Motor neuron (in vitro differentiated cells): ENCODE measurements around the gene NEURL1. TPM values are rescaled to one million over a fixed set of nuclear protein-coding genes. Genes with fewer than 3 reads are reported as not detected.

Experiments
- ATAC-seq, 8 experiments: fragments of 200-7000 bp; cut with Tn5 transposase; replicated peaks in 6 of 8; 2 replicates each; pipeline ENCODE4 v1.8.0; 2021; ENCODE audit warnings: mild to moderate bottlenecking in 8 of 8, moderate library complexity in 8 of 8
- H3K27ac ChIP-seq, 2 donors: fragments of 250-450 bp; sonication (Bioruptor Pico); 2 replicates each; pipeline ENCODE4 v1.9.0; 2021; ENCODE audit warnings: antibody characterized with exemption in 2 of 2, mild to moderate bottlenecking in 2 of 2, moderate library complexity in 1 of 2
- H3K4me1 ChIP-seq, 2 donors: fragments of 250-450 bp; sonication (Bioruptor Pico); replicated peaks in 1 of 2; 2 replicates each; pipeline ENCODE4 v1.6.1; 2021; ENCODE audit warnings: antibody characterized with exemption in 2 of 2, mild to moderate bottlenecking in 2 of 2, moderate library complexity in 1 of 2
- H3K4me3 ChIP-seq, 5 donors: fragments of 250-450 bp; sonication (Bioruptor Pico); 2 replicates each; pipeline ENCODE4 v1.9.0; 2021; ENCODE audit warnings: antibody characterized with exemption in 5 of 5, mild to moderate bottlenecking in 5 of 5, moderate library complexity in 4 of 5
- WGBS, 10 experiments: fragments of 450-650 bp; shearing (Covaris generic); methylation state at CpG; one replicate each; pipeline ENCODE4 v1.0.0; 2022; 5-methylcytosine and 5-hydroxymethylcytosine counted together
- in situ Hi-C, 9 experiments: fragments of 400-800 bp; cut with MboI; loops; one replicate each; pipeline ENCODE4 v1.15.0; 2021; ENCODE audit warnings: low sequenced_read_pairs in 9 of 9, low pct_unique_long_range_greater_than_20kb in 2 of 9; ENCODE audit not compliant: unreplicated experiment in 9 of 9
- total RNA-seq, 8 experiments: library from RNA; unstranded; fragments of 300-600 nt; gene quantifications; 2 replicates each; pipeline versions ENCODE4 v1.2.3 to v1.2.4, GENCODE V29; 2022

Gene NEURL1
- total RNA-seq, 8 experiments from 2014 or later = 1.6 to 11.7 (median 6.0) TPM

DNA sequence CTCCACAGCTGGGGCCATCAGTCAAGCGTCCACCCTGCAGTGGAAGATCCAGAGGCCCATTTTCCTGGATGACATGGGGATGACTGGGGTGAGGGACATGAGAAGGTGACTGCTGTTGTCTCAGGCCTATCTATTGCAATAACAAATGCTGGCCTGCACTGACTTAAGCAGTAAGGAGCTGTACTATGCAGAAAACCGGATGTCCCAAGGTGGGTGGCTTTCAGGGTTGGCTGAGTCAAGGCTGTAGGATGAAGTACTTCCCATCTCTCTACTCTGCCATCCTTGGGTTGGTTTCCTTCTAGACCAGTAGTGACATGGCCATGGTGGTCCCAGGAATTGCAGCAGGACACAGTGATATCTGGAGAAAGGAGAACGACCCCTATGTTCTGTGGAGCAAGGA lies 48.1 kb downstream of the NEURL1 start:
- H3K4me3 ChIP-seq = no peak overlapping the region
- 80 to 100% (median 93%) methylated on average over 1 to 2 of the region's 3 CpGs; no CpG with 5 or more reads in 4 of the 10 experiments for WGBS, 10 experiments
- in situ Hi-C loops = no loop called here
- no peak overlapping the region for H3K27ac ChIP-seq
- H3K4me1 ChIP-seq = peaks cover 5 to 12% of the 10 kb centered on the region in 2 donors
- no peak for ATAC-seq

DNA sequence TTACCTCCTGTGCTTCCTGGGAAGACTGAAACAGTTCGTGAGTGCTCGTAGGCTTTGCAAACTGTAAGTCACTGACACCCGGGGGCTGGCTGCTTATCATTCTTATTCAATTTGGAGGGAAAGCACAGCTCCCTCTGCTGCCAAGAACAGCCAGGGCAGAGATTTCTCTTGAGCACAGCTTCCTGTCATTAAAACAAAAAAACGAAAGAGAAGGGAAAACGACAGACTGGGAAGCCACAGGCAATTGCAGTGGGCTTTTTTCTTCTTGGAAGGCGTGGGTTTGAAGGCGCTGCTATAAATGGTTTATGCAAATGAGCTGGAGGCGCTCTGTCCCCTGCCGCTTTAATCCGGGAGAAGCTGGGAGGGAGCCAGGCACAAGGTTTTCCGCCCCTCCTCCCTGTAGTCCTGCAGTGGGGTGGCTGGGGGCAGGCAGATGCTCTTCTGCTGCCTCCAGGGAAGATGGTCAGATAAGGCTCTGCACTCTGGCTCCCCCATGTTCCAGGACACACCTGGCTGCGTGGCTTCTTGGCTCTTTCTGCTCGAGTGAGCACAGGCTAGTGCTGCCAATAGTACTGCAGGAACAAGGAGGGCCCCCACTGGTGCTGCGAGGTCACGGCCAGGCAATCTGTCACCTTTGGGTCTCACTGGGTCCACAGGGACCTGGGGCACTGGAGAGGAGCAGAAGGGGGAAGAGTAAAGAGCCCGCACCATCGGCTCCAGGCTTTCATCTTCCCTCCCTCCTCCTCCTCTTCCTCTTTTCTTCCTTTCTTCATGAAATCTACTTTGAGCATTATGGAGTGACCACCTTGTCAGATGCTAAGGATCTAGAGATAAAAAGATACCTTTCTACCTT lies 49.5 kb downstream of the NEURL1 start:
- peak; percentile 68 to 95 (median 92) for ATAC-seq
- Histone ChIP-seq H3K27ac (peak overlapping the region; percentile 1 to 51), H3K4me1 (peaks cover 15 to 24% of the 10 kb centered on the region in 2 donors), H3K4me3 (peak overlapping the region in 2 of 5 donors; percentile 2)
- in situ Hi-C loops = no loop called here
- WGBS, 10 experiments = 0 to 40% (median 4%) methylated on average over 1 to 9 of the region's 17 CpGs

GRCh38 chr10:103543617-103544525 lies 50.4 kb downstream of the NEURL1 start:
- in situ Hi-C loops = no loop called here
- Histone ChIP-seq H3K27ac (peak overlapping the region; percentile 1 to 51), H3K4me3 (no peak overlapping the region), H3K4me1 (peaks cover 18 to 28% of the 10 kb centered on the region in 2 donors)
- 80 to 100% (median 90%) methylated on average over 1 to 7 of the region's 9 CpGs; no CpG with 5 or more reads in 6 of the 10 experiments for WGBS, 10 experiments
- ATAC-seq = peak in 5 of 8 experiments; percentile 3 to 19 (median 7)

DNA sequence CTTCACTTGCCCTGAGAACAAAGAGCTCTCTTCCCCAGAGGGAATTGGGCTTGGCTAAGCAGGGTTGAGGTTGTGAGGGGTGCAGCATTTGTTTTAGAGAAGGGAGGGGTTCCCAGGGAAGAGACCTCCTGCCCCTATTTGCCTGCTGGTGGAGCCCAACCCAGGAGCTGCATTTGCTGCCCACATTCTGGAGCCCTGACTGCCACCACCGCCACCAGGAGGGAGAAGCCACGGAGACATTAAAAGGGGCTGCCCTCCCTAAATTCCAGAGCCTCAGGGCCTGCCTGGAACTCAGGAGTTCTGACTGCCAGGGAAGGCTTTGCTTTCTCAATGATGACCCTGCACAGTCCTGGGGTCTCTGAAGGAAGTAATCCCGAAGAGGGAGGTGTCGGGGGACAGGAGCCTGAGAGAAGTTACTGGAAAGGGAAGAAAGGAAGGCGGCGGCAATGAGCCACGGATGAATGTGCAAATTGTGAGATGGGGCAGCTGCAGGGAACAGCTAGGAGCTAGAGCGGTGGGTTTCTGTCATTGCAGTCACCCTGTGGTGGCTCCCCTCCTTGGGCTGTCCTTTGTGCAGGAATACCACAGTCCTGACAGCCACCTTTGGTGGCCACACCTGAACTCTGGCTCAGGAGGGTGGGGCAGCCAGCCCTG lies 51.3 kb downstream of the NEURL1 start:
- in situ Hi-C loops = no loop called here
- 40 to 100% (median 74%) methylated on average over 1 to 6 of the region's 8 CpGs; no CpG with 5 or more reads in 3 of the 10 experiments for WGBS, 10 experiments
- no peak for ATAC-seq
- H3K4me3 ChIP-seq = no peak overlapping the region
- peaks cover 18 to 28% of the 10 kb centered on the region in 2 donors for H3K4me1 ChIP-seq
- H3K27ac ChIP-seq = no peak overlapping the region

DNA sequence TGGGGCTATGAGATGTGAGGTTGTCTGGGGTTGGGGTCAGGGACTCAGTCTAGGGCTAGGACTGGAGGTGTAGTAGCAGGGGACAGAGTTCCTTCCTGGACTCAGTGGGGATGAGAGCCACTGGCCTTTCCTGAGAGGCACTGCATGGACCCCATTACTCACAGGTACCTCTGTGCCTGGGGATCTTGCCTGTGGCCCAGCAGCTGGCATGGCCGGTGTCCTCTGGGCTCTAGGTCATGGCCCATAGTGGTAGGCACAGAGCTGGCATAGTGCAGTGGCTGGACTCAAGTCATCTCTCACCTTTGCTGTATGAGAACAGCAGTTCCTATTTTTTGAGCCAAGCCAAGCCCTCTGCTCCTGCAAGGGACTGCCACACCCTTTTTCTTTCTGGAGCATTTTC lies 51.9 kb downstream of the NEURL1 start:
- ATAC-seq = no peak
- Histone ChIP-seq H3K27ac (no peak overlapping the region), H3K4me3 (no peak overlapping the region), H3K4me1 (peaks cover 18 to 28% of the 10 kb centered on the region in 2 donors)
- WGBS, 10 experiments = 100% methylated on average over 1 of the region's 1 CpG; no CpG with 5 or more reads in 9 of the 10 experiments
- in situ Hi-C loops = no loop called here

DNA sequence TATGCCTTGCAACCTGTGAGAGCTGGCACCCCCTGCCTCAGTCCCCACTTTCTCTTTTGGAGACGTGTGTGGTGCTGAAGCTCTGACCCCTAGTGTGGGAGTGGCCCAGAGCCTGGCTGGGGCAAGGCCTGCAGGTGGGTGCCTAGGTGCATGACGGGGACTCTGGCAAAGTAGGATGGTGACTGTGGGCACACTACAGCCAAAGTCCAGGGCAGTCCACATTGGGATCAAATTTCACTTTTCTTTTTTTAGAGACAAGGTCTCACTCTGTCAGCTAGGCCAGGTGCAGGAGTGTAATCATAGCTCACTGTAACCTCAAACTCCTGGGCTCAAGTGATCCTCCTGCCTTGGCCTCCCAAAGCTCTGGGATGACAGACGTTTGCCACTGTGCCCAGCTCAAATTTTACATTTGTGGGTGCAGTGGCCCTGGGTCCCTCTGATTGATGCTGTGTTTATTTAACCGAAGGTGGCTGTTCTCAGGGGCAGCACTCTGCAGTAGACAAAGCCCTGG lies 52.3 kb downstream of the NEURL1 start:
- no peak for ATAC-seq
- peaks cover 18 to 28% of the 10 kb centered on the region in 2 donors for H3K4me1 ChIP-seq
- H3K27ac ChIP-seq = no peak overlapping the region
- WGBS, 10 experiments = 72 to 100% (median 86%) methylated on average over 1 to 3 of the region's 4 CpGs; no CpG with 5 or more reads in 5 of the 10 experiments
- in situ Hi-C loops = no loop called here
- H3K4me3 ChIP-seq = no peak overlapping the region

GRCh38 chr10:103546401-103546800 lies 52.9 kb downstream of the NEURL1 start:
- Histone ChIP-seq H3K4me3 (no peak overlapping the region), H3K4me1 (peaks cover 18 to 28% of the 10 kb centered on the region in 2 donors), H3K27ac (no peak overlapping the region)
- WGBS, 10 experiments = 0 to 80% (median 60%) methylated on average over 1 of the region's 1 CpG; no CpG with 5 or more reads in 5 of the 10 experiments
- in situ Hi-C loops = no loop called here
- no peak for ATAC-seq

DNA sequence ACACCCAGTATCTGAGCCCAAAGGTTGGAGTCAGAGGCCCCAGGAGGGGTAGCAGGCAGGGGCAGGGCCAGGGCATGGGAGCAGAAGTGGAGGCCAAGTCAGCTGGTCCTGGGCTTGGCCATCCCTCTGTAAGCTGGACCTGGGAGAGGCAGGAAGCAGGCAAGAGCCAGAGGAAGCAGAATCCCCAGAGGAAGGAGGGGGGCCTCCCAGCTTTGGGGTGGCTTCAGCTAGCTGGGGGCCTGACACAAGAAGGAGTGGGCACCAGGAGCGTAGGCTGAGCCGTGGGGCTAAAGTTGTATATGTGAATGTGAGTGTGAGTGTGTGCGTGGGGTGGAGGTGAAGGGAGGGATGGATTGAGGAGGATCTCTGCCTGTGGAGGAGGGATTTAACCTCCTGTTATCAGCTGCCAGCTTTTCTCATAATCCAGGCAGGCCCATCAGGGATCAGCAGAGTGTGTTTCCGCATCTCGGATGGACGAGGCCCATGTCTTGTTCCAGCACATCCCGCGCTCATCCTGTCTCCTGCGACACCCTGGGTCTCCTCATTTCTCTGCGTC lies 54.0 kb downstream of the NEURL1 start:
- Histone ChIP-seq H3K4me3 (no peak overlapping the region), H3K4me1 (peaks cover 18 to 26% of the 10 kb centered on the region in 2 donors), H3K27ac (peak overlapping the region in 1 of 2 donors; percentile 24)
- in situ Hi-C loops = no loop called here
- ATAC-seq = peak in 4 of 8 experiments; percentile 1 to 13 (median 10)
- WGBS, 10 experiments = 50 to 93% (median 73%) methylated on average over 1 to 7 of the region's 10 CpGs; no CpG with 5 or more reads in 3 of the 10 experiments

- ATAC-seq = peak in 3 of 8 experiments; percentile 5 to 6 (median 6)
- in situ Hi-C loops = no loop called here
- peaks cover 17 to 23% of the 10 kb centered on the region in 2 donors for H3K4me1 ChIP-seq
- H3K27ac ChIP-seq = peak overlapping the region in 1 of 2 donors; percentile 24
- no peak overlapping the region for H3K4me3 ChIP-seq
- 67 to 92% (median 87%) methylated on average over 2 to 3 of the region's 3 CpGs; no CpG with 5 or more reads in 5 of the 10 experiments for WGBS, 10 experiments
Measured at GRCh38 chr10:103548006-103548405, 54.5 kb downstream of the NEURL1 start.

DNA sequence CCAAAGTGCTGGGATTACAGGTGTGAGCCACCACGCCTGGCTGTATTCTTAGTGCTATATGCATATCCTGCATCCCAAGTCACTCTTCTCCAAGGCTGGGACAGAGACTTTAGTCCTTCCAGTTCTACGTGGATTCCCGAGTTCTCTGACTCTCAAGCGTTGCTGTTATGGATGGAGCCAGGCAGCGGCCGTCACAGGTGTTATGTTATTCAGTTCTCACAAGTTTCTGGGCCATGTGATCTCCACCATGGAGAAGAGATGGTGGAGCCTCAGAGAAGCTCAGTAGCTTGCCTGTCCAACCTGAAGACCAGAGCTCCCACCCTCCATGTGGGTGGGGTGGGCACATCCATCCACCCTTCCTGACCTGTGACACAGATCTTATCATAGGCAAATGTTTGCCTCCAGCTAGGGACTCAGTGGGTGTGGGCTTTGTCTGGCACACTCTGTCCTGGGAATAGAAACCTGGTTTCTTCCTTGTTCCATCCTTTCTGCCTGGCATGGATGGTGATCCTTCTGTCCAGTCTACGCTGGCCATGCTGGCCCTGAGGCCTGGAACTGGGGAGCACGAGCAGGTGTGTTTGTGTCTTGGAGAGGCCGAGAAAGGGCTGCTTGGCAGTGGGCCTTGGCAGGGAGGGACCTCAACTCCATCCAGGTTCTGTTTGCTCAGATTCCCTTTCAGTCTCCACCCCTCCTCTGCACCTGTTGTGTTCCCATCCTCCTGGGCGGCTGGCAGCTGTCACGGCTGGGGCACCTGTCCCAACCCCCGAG lies 55.3 kb downstream of the NEURL1 start:
- Histone ChIP-seq H3K4me3 (no peak overlapping the region), H3K27ac (no peak overlapping the region), H3K4me1 (peaks cover 12 to 16% of the 10 kb centered on the region in 2 donors)
- peak in 1 of 8 experiments; percentile 27 for ATAC-seq
- in situ Hi-C loops = no loop called here
- WGBS, 10 experiments = 19 to 100% (median 80%) methylated on average over 1 to 6 of the region's 12 CpGs; no CpG with 5 or more reads in 3 of the 10 experiments

GRCh38 chr10:103549349-103549685 lies 55.8 kb downstream of the NEURL1 start:
- Histone ChIP-seq H3K27ac (no peak overlapping the region), H3K4me1 (peaks cover 12 to 16% of the 10 kb centered on the region in 2 donors), H3K4me3 (no peak overlapping the region)
- WGBS, 10 experiments = 40 to 75% methylated on average over 1 to 3 of the region's 3 CpGs; no CpG with 5 or more reads in 8 of the 10 experiments
- no peak for ATAC-seq
- in situ Hi-C loops = no loop called here
